GM12865 (cell line): ENCODE data around the gene AICDA.
A peak's percentile ranks its signal among the peaks of the same experiment; 100 is the strongest.
"Not testable (repeated sequence)": the region's sequence is repeated elsewhere in the genome, so short reads cannot be mapped to it uniquely, and the experiment has no call there.

Experiments
- DNase-seq: peaks from one replicate; pipeline ENCODE4 v3.0.0; 2010; ENCODE audit warnings: low read depth
- H3K4me3 ChIP-seq: 2 replicates; pipeline ENCODE4 v1.5.1; 2011; ENCODE audit warnings: mild to moderate bottlenecking, low read depth, low read length, control low read depth
- TF ChIP-seq, protein P1 (sequence below): IDR thresholded peaks from 2 replicates; pipeline ENCODE4 v1.5.1; 2011; ENCODE audit warnings: low read length, control low read depth, low read depth, inconsistent platforms; ENCODE audit not compliant: insufficient read depth; ENCODE audit errors: missing control alignments

AICDA gene

DNA sequence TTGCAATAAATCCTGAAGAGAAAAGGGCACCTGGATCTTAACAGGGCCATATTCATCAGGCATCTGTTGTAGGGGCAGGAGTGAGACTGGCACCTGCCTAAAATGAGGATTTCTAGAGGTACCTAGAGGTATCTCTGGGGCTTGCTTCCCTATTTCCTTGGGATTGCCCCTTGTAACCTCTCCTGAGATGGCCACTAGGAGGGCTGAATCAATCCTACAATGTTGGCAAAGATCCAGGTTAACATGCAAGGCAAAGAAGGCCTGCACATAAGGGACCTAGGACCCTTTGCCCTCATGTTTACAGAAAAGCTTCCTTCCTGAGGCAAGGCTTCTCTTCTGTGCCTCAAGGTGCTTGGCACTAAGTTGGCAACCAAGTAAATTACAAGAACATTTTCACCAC, 46.1 kb downstream of the AICDA start:
- DNase-seq: no peak
- H3K4me3 ChIP-seq: no peak overlapping the region
- TF ChIP-seq, protein P1, sequence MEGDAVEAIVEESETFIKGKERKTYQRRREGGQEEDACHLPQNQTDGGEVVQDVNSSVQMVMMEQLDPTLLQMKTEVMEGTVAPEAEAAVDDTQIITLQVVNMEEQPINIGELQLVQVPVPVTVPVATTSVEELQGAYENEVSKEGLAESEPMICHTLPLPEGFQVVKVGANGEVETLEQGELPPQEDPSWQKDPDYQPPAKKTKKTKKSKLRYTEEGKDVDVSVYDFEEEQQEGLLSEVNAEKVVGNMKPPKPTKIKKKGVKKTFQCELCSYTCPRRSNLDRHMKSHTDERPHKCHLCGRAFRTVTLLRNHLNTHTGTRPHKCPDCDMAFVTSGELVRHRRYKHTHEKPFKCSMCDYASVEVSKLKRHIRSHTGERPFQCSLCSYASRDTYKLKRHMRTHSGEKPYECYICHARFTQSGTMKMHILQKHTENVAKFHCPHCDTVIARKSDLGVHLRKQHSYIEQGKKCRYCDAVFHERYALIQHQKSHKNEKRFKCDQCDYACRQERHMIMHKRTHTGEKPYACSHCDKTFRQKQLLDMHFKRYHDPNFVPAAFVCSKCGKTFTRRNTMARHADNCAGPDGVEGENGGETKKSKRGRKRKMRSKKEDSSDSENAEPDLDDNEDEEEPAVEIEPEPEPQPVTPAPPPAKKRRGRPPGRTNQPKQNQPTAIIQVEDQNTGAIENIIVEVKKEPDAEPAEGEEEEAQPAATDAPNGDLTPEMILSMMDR: no peak

DNA sequence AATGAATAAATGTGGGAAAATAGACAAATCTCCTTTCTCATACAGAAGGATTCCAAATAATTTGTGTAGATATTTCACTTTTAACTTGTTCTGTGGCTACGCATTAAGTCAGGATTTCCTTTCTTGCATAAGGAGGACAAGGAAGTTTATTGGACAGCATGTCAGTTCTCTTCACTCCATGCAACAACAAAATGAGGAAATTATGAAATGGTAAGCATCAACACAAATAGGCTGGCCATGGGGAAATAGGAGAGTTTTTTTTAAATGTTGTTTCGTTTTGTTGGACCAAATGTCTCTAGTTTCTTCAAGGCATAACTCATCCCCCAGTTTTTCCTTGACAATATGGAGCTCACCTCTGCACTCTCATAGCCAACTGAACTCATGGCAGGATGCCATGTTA, 46.6 kb downstream of the AICDA start:
- DNase-seq, H3K4me3 ChIP-seq: not testable (repeated sequence)

DNA sequence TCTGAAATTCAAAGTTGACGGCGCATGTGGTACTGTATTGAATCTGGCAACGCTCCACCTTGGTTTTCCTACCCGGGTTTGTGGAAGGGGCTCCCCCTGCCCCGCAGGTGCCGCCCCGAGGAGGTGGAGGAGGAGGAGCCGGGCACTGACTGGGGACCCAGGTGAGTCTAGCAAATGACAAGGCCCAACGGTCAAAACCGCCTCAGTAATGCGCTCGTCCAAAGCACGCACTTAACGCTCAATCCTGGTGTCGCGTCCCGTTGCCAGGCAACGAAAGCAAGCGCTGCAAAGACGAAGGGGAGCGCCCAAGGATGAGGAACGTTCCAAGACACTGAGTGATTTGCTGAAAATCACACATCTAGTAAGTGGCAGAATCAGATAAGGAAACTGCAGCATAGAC, 48.0 kb downstream of the AICDA start:
- TF ChIP-seq, protein P1: no peak
- DNase-seq: no peak

DNA sequence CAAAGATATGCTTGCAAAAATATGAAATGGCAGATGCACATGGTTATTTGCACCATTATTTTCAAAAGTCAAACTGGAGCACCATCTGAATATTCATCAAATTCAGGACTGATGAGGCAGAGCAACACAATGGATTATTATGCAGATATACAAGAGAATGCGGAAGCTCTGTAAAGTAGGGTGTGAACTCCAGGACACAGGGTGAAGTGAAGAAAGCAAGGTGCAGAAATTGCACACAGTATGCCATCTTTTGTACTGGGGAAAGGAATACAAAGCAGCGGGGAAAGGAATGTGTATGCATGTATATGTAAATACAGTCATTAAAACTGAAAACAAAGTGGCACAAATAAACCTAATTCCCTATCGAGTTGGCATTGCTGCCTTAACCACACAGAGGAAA, 49.3 kb downstream of the AICDA start:
- DNase-seq: no peak
- H3K4me3 ChIP-seq: no peak overlapping the region
- TF ChIP-seq, protein P1: no peak

More for the DNA sequence above, 48.0 kb downstream of the AICDA start:
- H3K4me3 ChIP-seq: no peak overlapping the region

DNA sequence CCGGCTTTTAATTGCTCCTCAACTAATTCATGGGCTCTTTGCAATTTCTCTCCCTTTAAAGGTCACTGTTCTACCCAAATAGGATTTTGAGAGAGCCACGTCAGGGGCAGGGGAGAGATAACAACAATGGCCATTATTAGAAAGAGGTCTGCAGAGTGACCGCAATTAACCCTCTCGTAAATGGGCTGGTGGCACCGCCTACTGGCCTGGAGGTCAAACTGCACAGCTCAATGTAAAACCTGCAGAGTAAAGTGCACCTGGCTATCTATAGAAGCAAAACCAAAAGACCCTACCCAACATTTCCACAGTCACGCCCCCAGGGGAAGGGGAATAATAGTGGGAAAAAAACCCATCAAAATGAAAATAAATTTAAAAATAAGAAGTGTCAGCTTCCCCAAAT, 50.3 kb downstream of the AICDA start:
- TF ChIP-seq, protein P1: peak; percentile 14
- H3K4me3 ChIP-seq: no peak overlapping the region
- DNase-seq: no peak

DNA sequence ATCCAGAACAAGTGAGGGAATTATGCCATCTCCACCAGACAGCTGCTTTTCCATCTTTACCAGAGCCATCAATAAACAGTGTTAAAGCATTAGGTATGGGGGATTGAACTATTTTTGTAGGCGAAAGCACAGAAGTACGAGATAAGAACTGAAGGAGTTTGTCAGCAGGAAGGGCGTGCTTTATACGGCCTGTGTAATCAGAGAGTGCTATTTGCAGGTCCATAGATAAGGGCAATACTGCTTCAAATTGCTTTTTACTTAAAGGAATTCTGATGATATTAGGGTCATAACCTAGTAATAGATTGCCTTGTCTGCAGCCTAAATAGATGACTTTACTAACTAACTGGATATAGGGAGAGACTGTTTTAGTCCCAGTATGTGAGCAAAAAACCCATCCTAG, 51.6 kb downstream of the AICDA start:
- H3K4me3 ChIP-seq: no peak overlapping the region
- TF ChIP-seq, protein P1: no peak
- DNase-seq: no peak

DNA sequence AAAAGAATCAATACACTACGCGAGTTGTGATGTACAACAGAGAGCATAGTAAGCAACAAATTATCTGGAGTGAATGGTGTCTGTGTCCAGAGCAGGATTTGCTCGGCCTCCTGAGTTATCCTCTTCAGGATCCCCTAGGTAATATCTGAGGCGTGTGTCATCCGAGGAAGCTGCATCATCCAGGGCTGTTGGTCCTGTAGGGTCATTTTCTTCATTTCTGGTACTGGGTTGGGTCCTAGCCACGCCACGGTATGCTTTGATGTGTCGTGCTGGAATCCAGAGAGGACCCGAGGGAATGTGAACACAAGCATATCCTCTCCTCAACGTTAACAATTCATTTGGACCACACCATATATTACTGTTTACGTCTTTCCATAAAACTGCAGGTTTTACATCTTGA, 53.0 kb downstream of the AICDA start:
- H3K4me3 ChIP-seq: no peak overlapping the region
- TF ChIP-seq, protein P1: no peak
- DNase-seq: no peak

DNA sequence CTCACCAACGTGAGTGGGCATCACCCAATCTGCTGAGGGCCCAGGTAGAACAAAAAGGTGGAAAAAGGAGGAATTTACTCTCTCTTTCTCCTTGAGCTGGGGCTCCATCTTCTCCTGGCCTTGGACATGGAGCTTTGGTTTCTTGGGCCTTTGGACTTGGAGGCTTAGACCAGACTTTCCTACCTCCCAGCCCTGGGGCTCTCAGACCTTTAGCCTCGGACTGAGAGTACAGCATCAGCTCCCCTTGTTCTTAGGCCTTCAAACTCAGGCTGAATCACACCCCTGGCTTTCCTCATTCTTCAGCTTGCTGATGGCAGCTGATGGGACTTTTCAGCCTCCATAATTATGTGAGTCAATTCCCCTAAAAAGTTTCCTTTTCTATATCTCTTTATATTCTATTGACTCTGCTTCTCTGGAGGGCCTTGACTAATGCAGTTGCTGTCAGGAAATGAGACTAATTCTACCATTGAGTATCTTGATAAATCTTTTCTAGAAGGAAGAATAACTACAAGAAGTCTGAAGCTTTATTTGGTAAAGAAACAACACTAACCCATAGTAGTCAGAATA, 56.0 kb downstream of the AICDA start:
- TF ChIP-seq, protein P1: no peak
- DNase-seq: no peak
- H3K4me3 ChIP-seq: no peak overlapping the region
